Naive thymus-derived CD4-positive, alpha-beta T cell (primary cell): Measurements from ENCODE around the gene SPINK4. TPM values are rescaled to one million over a fixed set of nuclear protein-coding genes. Genes with fewer than 3 reads are reported as not detected.
A peak's percentile ranks its signal among the peaks of the same experiment; 100 is the strongest.

Source experiments
- ATAC-seq: fragments of 150-1000 bp; cut with Tn5 transposase; 2 replicates; pipeline ENCODE4 v1.10.0; 2021; ENCODE audit warnings: mild to moderate bottlenecking, moderate library complexity
- CTCF ChIA-PET: fragments of 350-600 bp; sonication (Branson Sonifier 250); formaldehyde crosslinking; loops from one replicate; lab custom pipeline; 2021; ENCODE audit warnings: antibody characterized with exemption; lab: Charles Lee
- POLR2A ChIA-PET: fragments of 350-600 bp; sonication (Branson Sonifier 250); formaldehyde crosslinking; loops from one replicate; lab custom pipeline; 2021; ENCODE audit warnings: antibody characterized with exemption, inconsistent platforms; lab: Charles Lee
- DNase-seq, 9 donors: peaks; one replicate each; pipeline versions ENCODE4 v3.0.0 to v3.0.0-alpha.2; 2020 to 2022; ENCODE audit warnings: mixed read lengths in 1 of 9
- H3K27ac ChIP-seq: one replicate; pipeline ENCODE4 v1.7.0; 2013; ENCODE audit warnings: mild to moderate bottlenecking, low read depth, low read length, moderate library complexity
- H3K27me3 ChIP-seq, 2 donors: one replicate each; pipeline ENCODE4 v1.7.0; 2013; ENCODE audit warnings: low read length in 2 of 2, mild to moderate bottlenecking in 2 of 2, moderate library complexity in 2 of 2; ENCODE audit not compliant: control insufficient read depth in 2 of 2, insufficient read depth in 2 of 2
- H3K36me3 ChIP-seq, 3 experiments: 1 replicate in 2 of 3; 2 replicates in 1 of 3; pipeline ENCODE4 v1.7.0; 2013; ENCODE audit warnings: low read length in 3 of 3, mild to moderate bottlenecking in 3 of 3, moderate library complexity in 1 of 3; ENCODE audit not compliant: insufficient read depth in 3 of 3, control insufficient read depth in 2 of 3
- H3K4me1 ChIP-seq, 2 donors: one replicate each; pipeline ENCODE4 v1.7.0; 2013; ENCODE audit warnings: low read length in 2 of 2, mild to moderate bottlenecking in 2 of 2, moderate library complexity in 1 of 2; ENCODE audit not compliant: control insufficient read depth in 2 of 2, insufficient read depth in 2 of 2
- H3K4me3 ChIP-seq: 2 replicates; pipeline ENCODE4 v1.7.0; 2013; ENCODE audit warnings: mild to moderate bottlenecking, low read length
- H3K9me3 ChIP-seq, 3 experiments: 1 replicate in 2 of 3; 2 replicates in 1 of 3; pipeline ENCODE4 v1.7.0; 2013; ENCODE audit warnings: low read length in 3 of 3; ENCODE audit not compliant: control insufficient read depth in 2 of 3
- H3K27ac Mint-ChIP-seq, 9 donors: one replicate each; pipeline ENCODE4 v1.8.0; 2020 to 2022; ENCODE audit warnings: mixed read lengths in 9 of 9, mild to moderate bottlenecking in 8 of 9, moderate library complexity in 5 of 9, inconsistent platforms in 2 of 9
- H3K27me3 Mint-ChIP-seq, 5 donors: one replicate each; pipeline ENCODE4 v1.8.0; 2021 to 2022; ENCODE audit warnings: mixed read lengths in 5 of 5, mild to moderate bottlenecking in 1 of 5
- H3K36me3 Mint-ChIP-seq, 5 donors: one replicate each; pipeline ENCODE4 v1.8.0; 2020 to 2022; ENCODE audit warnings: mixed read lengths in 5 of 5, mild to moderate bottlenecking in 3 of 5, inconsistent platforms in 1 of 5
- H3K4me1 Mint-ChIP-seq, 7 donors: one replicate each; pipeline ENCODE4 v1.8.0; 2020 to 2022; ENCODE audit warnings: mixed read lengths in 7 of 7, mild to moderate bottlenecking in 3 of 7, inconsistent platforms in 1 of 7
- H3K4me3 Mint-ChIP-seq, 10 donors: one replicate each; pipeline ENCODE4 v1.8.0; 2020 to 2022; ENCODE audit warnings: mild to moderate bottlenecking in 10 of 10, mixed read lengths in 10 of 10, moderate library complexity in 6 of 10, inconsistent platforms in 2 of 10
- H3K9me3 Mint-ChIP-seq, 11 donors: one replicate each; pipeline ENCODE4 v1.8.0; 2020 to 2022; ENCODE audit warnings: mixed read lengths in 11 of 11, mild to moderate bottlenecking in 4 of 11, inconsistent platforms in 1 of 11, moderate library complexity in 1 of 11
- intact Hi-C, 2 donors: fragments of 100-400 bp; cut with micrococcal nuclease; formaldehyde crosslinking; loops; one replicate each; pipeline ENCODE4 v1.15.1; 2023
- polyA plus RNA-seq, 2 donors: library from polyadenylated mRNA; unstranded; fragments of 300-500 nt; fragmentation: Illumina TruSeq; gene quantifications; one replicate each; pipeline ENCODE4 v1.2.3, GENCODE V29; 2021
- total RNA-seq, 6 experiments: library from RNA in 5 of 6; stranded (reverse) in 5 of 6; gene quantifications; 1 replicate in 5 of 6; 2 replicates in 1 of 6; pipeline ENCODE4 v1.2.3 and lab custom pipeline; 2021 to 2026

SPINK4 gene
- total RNA-seq (not detected), polyA plus RNA-seq (not detected), total RNA-seq (lab: John Stamatoyannopoulos, UW) (not detected)

GRCh38 chr9:33239921-33240320, at the start of gene SPINK4:
Gene SPINK4, plus strand, starts transcription at chr9:33240167. Its CDS starts 42 bp downstream, at chr9:33240209.
- Histone ChIP-seq H3K4me1 (no peaks in the 10 kb centered on the region), H3K4me3 (no peak within 1 kb of the TSS), H3K9me3 (no peaks in the 10 kb centered on the region), H3K36me3 (no peaks in the 10 kb centered on the region), H3K27me3 (no peaks in the 10 kb centered on the region), H3K27ac (no peak within 1 kb of the TSS)
- intact Hi-C loops, result no loop called here
- DNase-seq (no peak), ATAC-seq (peak; percentile 44)
- H3K4me3 Mint-ChIP-seq, result no peak within 1 kb of the TSS
- POLR2A ChIA-PET, result no interaction called here
- no peaks in the 10 kb centered on the region for H3K36me3 Mint-ChIP-seq
- H3K27ac Mint-ChIP-seq, result peak within 1 kb of the TSS in 2 of 9 donors; percentile 14 to 57
- peaks cover 0 to 6% (median 0%) of the 10 kb centered on the region in 5 donors for H3K27me3 Mint-ChIP-seq
- peaks cover 4 to 11% (median 6%) of the 10 kb centered on the region in 7 donors for H3K4me1 Mint-ChIP-seq
- CTCF ChIA-PET, result no interaction called here
- no peaks in the 10 kb centered on the region for H3K9me3 Mint-ChIP-seq

GRCh38 chr9:33192493-33193255, 47.3 kb upstream of the SPINK4 start:
- H3K27ac ChIP-seq, result no peak overlapping the region
- H3K9me3 ChIP-seq, result no peaks in the 10 kb centered on the region
- Mint-ChIP-seq H3K27ac (no peak overlapping the region), H3K36me3 (no peaks in the 10 kb centered on the region), H3K4me1 (peaks cover 0 to 2% (median 0%) of the 10 kb centered on the region in 7 donors), H3K4me3 (no peak overlapping the region), H3K27me3 (peaks cover 0 to 5% (median 0%) of the 10 kb centered on the region in 5 donors), H3K9me3 (no peaks in the 10 kb centered on the region)
- ChIA-PET POLR2A (no interaction called here), CTCF (no interaction called here)
- intact Hi-C loops, result no loop called here
- ATAC-seq, result no peak
- no peaks in the 10 kb centered on the region for H3K4me1 ChIP-seq
- DNase-seq, result no peak
- H3K4me3 ChIP-seq, result no peak overlapping the region
- no peaks in the 10 kb centered on the region for H3K36me3 ChIP-seq
- H3K27me3 ChIP-seq, result no peaks in the 10 kb centered on the region

- intact Hi-C loops, result no loop called here
- Histone ChIP-seq H3K36me3 (no peaks in the 10 kb centered on the region), H3K27me3 (no peaks in the 10 kb centered on the region), H3K27ac (no peak overlapping the region), H3K4me3 (no peak overlapping the region), H3K4me1 (no peaks in the 10 kb centered on the region), H3K9me3 (no peaks in the 10 kb centered on the region)
- Mint-ChIP-seq H3K4me1 (no peaks in the 10 kb centered on the region), H3K9me3 (no peaks in the 10 kb centered on the region), H3K4me3 (no peak overlapping the region), H3K27me3 (peaks cover 0 to 6% (median 0%) of the 10 kb centered on the region in 5 donors), H3K27ac (no peak overlapping the region), H3K36me3 (no peaks in the 10 kb centered on the region)
- ChIA-PET CTCF (no interaction called here), POLR2A (no interaction called here)
- DNase-seq (no peak), ATAC-seq (no peak)
Measured at GRCh38 chr9:33193818-33194217, 46.1 kb upstream of the SPINK4 start.

GRCh38 chr9:33196736-33197135, 43.2 kb upstream of the SPINK4 start:
- Histone ChIP-seq H3K4me1 (no peaks in the 10 kb centered on the region), H3K9me3 (no peaks in the 10 kb centered on the region), H3K36me3 (no peaks in the 10 kb centered on the region), H3K27ac (no peak overlapping the region), H3K4me3 (no peak overlapping the region), H3K27me3 (no peaks in the 10 kb centered on the region)
- no peak overlapping the region for H3K4me3 Mint-ChIP-seq
- H3K27ac Mint-ChIP-seq, result no peak overlapping the region
- DNase-seq (no peak), ATAC-seq (no peak)
- intact Hi-C loops, result no loop called here
- ChIA-PET CTCF (interaction anchor here (0.8 to 1.1 kb wide), 2 partner anchors 9 to 26 kb away, joined by 3 read pairs; no protein-coding TSS in a partner anchor), POLR2A (interaction anchor here (0.6 kb wide), 1 partner anchor 43 kb away, joined by 6 read pairs; no protein-coding TSS in a partner anchor)
- peaks cover 0 to 8% (median 0%) of the 10 kb centered on the region in 5 donors for H3K27me3 Mint-ChIP-seq
- no peaks in the 10 kb centered on the region for H3K36me3 Mint-ChIP-seq
- no peaks in the 10 kb centered on the region for H3K9me3 Mint-ChIP-seq
- peaks cover 0 to 7% (median 0%) of the 10 kb centered on the region in 7 donors for H3K4me1 Mint-ChIP-seq

GRCh38 chr9:33197279-33198152, 42.5 kb upstream of the SPINK4 start:
- ATAC-seq (no peak), DNase-seq (no peak)
- Histone ChIP-seq H3K9me3 (no peaks in the 10 kb centered on the region), H3K4me1 (peaks cover 0 to 4% of the 10 kb centered on the region in 2 donors), H3K4me3 (no peak overlapping the region), H3K36me3 (no peaks in the 10 kb centered on the region), H3K27me3 (no peaks in the 10 kb centered on the region), H3K27ac (no peak overlapping the region)
- peaks cover 0 to 14% (median 0%) of the 10 kb centered on the region in 7 donors for H3K4me1 Mint-ChIP-seq
- intact Hi-C loops, result no loop called here
- no peak overlapping the region for H3K27ac Mint-ChIP-seq
- H3K36me3 Mint-ChIP-seq, result no peaks in the 10 kb centered on the region
- ChIA-PET POLR2A (no interaction called here), CTCF (interaction anchor here (0.8 kb wide), 1 partner anchor 10 kb away, joined by 3 read pairs; no protein-coding TSS in a partner anchor)
- H3K27me3 Mint-ChIP-seq, result peaks cover 0 to 8% (median 0%) of the 10 kb centered on the region in 5 donors
- H3K4me3 Mint-ChIP-seq, result no peak overlapping the region
- H3K9me3 Mint-ChIP-seq, result no peaks in the 10 kb centered on the region

- Histone ChIP-seq H3K9me3 (no peaks in the 10 kb centered on the region), H3K27me3 (no peaks in the 10 kb centered on the region), H3K27ac (no peak overlapping the region), H3K4me1 (peaks cover 0 to 4% of the 10 kb centered on the region in 2 donors), H3K36me3 (no peaks in the 10 kb centered on the region), H3K4me3 (no peak overlapping the region)
- H3K4me1 Mint-ChIP-seq, result peaks cover 0 to 20% (median 4%) of the 10 kb centered on the region in 7 donors
- intact Hi-C loops, result no loop called here
- ChIA-PET POLR2A (no interaction called here), CTCF (no interaction called here)
- H3K9me3 Mint-ChIP-seq, result no peaks in the 10 kb centered on the region
- no peak for ATAC-seq
- peaks cover 0 to 8% (median 0%) of the 10 kb centered on the region in 5 donors for H3K27me3 Mint-ChIP-seq
- no peaks in the 10 kb centered on the region for H3K36me3 Mint-ChIP-seq
- H3K4me3 Mint-ChIP-seq, result no peak overlapping the region
- no peak for DNase-seq
- H3K27ac Mint-ChIP-seq, result no peak overlapping the region
Measured at GRCh38 chr9:33198165-33198564, 41.8 kb upstream of the SPINK4 start.
